ENCODE data around the gene TTC7B.

DNA sequence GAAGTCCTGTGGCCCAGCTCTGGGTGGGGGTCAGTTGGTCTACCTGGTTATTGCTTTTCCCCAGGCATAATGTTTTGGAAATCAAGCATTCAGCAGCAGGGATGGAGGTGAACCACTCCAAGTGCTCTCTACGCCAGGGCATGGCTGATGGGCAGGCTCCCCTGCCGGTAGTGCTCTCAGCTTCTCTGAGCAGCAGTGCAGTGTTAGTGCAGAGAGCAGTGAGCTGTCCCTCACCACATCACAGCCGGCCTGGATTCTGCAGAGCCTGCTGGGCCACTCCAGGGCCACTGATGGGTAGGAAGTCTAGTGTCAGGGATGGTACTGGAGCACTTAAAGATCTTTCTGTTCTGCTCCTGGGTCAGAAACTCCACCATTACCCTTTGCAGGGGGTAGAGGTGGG is 268.3 kb downstream of the TTC7B start:
- TF ChIP-seq, protein P1, sequence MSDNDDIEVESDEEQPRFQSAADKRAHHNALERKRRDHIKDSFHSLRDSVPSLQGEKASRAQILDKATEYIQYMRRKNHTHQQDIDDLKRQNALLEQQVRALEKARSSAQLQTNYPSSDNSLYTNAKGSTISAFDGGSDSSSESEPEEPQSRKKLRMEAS (CRISPR knock-in tag; IDR thresholded peaks at IDR 0.05), result no peak
- no peak for TF ChIP-seq TCF7L2 (IDR thresholded peaks at IDR 0.05; ENCODE audit: low read depth, low read length)
- TF ChIP-seq POLR2AphosphoS5 (IDR thresholded peaks at IDR 0.05; ENCODE audit: control insufficient read depth, insufficient read depth, low read depth, low read length), result no peak
- no peak for TF ChIP-seq EGR1 (conservative IDR thresholded peaks at IDR 0.05)
- TF ChIP-seq, protein P2, sequence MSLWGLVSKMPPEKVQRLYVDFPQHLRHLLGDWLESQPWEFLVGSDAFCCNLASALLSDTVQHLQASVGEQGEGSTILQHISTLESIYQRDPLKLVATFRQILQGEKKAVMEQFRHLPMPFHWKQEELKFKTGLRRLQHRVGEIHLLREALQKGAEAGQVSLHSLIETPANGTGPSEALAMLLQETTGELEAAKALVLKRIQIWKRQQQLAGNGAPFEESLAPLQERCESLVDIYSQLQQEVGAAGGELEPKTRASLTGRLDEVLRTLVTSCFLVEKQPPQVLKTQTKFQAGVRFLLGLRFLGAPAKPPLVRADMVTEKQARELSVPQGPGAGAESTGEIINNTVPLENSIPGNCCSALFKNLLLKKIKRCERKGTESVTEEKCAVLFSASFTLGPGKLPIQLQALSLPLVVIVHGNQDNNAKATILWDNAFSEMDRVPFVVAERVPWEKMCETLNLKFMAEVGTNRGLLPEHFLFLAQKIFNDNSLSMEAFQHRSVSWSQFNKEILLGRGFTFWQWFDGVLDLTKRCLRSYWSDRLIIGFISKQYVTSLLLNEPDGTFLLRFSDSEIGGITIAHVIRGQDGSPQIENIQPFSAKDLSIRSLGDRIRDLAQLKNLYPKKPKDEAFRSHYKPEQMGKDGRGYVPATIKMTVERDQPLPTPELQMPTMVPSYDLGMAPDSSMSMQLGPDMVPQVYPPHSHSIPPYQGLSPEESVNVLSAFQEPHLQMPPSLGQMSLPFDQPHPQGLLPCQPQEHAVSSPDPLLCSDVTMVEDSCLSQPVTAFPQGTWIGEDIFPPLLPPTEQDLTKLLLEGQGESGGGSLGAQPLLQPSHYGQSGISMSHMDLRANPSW (CRISPR knock-in tag; IDR thresholded peaks at IDR 0.05), result no peak
- TF ChIP-seq GABPB1 (CRISPR knock-in tag; IDR thresholded peaks at IDR 0.05), result no peak
- TF ChIP-seq, protein P3, sequence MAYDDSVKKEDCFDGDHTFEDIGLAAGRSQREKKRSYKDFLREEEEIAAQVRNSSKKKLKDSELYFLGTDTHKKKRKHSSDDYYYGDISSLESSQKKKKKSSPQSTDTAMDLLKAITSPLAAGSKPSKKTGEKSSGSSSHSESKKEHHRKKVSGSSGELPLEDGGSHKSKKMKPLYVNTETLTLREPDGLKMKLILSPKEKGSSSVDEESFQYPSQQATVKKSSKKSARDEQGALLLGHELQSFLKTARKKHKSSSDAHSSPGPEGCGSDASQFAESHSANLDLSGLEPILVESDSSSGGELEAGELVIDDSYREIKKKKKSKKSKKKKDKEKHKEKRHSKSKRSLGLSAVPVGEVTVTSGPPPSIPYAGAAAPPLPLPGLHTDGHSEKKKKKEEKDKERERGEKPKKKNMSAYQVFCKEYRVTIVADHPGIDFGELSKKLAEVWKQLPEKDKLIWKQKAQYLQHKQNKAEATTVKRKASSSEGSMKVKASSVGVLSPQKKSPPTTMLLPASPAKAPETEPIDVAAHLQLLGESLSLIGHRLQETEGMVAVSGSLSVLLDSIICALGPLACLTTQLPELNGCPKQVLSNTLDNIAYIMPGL (CRISPR knock-in tag; IDR thresholded peaks at IDR 0.05), result no peak

Data from K562 (cell line).